Measurements from ENCODE around the gene PRAC2.

PRAC2 gene

GRCh38 chr17:48717367-48718226, 5.4 kb upstream of the PRAC2 start:
- Mint-ChIP-seq H3K27me3 (peaks cover 95% of the 10 kb centered on the region), H3K4me3 (peak overlapping the region in 1 of 2 donors; percentile 23), H3K4me1 (peaks cover 33% of the 10 kb centered on the region), H3K9me3 (no peaks in the 10 kb centered on the region), H3K27ac (no peak overlapping the region)
- DNase-seq (no peak), ATAC-seq (no peak)

- no peak for ATAC-seq
- no peak for DNase-seq
- H3K27me3 Mint-ChIP-seq: peaks cover 97% of the 10 kb centered on the region
- peaks cover 40% of the 10 kb centered on the region for H3K4me1 Mint-ChIP-seq
- no peaks in the 10 kb centered on the region for H3K9me3 Mint-ChIP-seq
- no peak overlapping the region for H3K27ac Mint-ChIP-seq
- peak overlapping the region; percentile 64 to 76 for H3K4me3 Mint-ChIP-seq
Measured at GRCh38 chr17:48718227-48718760, 4.7 kb upstream of the PRAC2 start.

GRCh38 chr17:48718761-48719641, 4.0 kb upstream of the PRAC2 start:
- H3K9me3 Mint-ChIP-seq: no peaks in the 10 kb centered on the region
- peak; percentile 37 for ATAC-seq
- DNase-seq: no peak
- H3K27me3 Mint-ChIP-seq: peaks cover 97% of the 10 kb centered on the region
- peak overlapping the region; percentile 59 to 87 for H3K27ac Mint-ChIP-seq
- H3K4me1 Mint-ChIP-seq: peaks cover 47% of the 10 kb centered on the region
- peak overlapping the region; percentile 64 to 76 for H3K4me3 Mint-ChIP-seq

- H3K27ac Mint-ChIP-seq: no peak overlapping the region
- H3K9me3 Mint-ChIP-seq: no peaks in the 10 kb centered on the region
- DNase-seq: no peak
- H3K4me1 Mint-ChIP-seq: peaks cover 55% of the 10 kb centered on the region
- peaks cover 97% of the 10 kb centered on the region for H3K27me3 Mint-ChIP-seq
- no peak overlapping the region for H3K4me3 Mint-ChIP-seq
- ATAC-seq: no peak
Measured at GRCh38 chr17:48719642-48720265, 3.2 kb upstream of the PRAC2 start.

- no peaks in the 10 kb centered on the region for H3K9me3 Mint-ChIP-seq
- H3K4me3 Mint-ChIP-seq: no peak overlapping the region
- DNase-seq: no peak
- ATAC-seq: no peak
- H3K27ac Mint-ChIP-seq: no peak overlapping the region
- H3K4me1 Mint-ChIP-seq: peaks cover 61% of the 10 kb centered on the region
- peaks cover 97% of the 10 kb centered on the region for H3K27me3 Mint-ChIP-seq
Measured at GRCh38 chr17:48720266-48721008, 2.5 kb upstream of the PRAC2 start.

GRCh38 chr17:48721009-48721402, 2.0 kb upstream of the PRAC2 start:
- peaks cover 67% of the 10 kb centered on the region for H3K4me1 Mint-ChIP-seq
- DNase-seq (no peak), ATAC-seq (no peak)
- H3K27ac Mint-ChIP-seq: no peak overlapping the region
- no peaks in the 10 kb centered on the region for H3K9me3 Mint-ChIP-seq
- peaks cover 98% of the 10 kb centered on the region for H3K27me3 Mint-ChIP-seq
- H3K4me3 Mint-ChIP-seq: no peak overlapping the region

GRCh38 chr17:48722201-48722907, 631 bp upstream of the PRAC2 start, which contains the start of gene PRAC1:
PRAC1 (minus strand) TSS chr17:48722518; CDS start chr17:48722392, 126 bp downstream.
- Mint-ChIP-seq H3K27ac (no peak within 1 kb of the TSS), H3K4me1 (peaks cover 76% of the 10 kb centered on the region), H3K4me3 (peak within 1 kb of the TSS; percentile 64 to 77), H3K27me3 (peaks cover 100% of the 10 kb centered on the region), H3K9me3 (no peaks in the 10 kb centered on the region)
- no peak for ATAC-seq
- no peak for DNase-seq

- no peaks in the 10 kb centered on the region for H3K9me3 Mint-ChIP-seq
- H3K27me3 Mint-ChIP-seq: peaks cover 100% of the 10 kb centered on the region
- peak overlapping the region in 1 of 2 donors; percentile 68 for H3K27ac Mint-ChIP-seq
- ATAC-seq (peak; percentile 41), DNase-seq (no peak)
- H3K4me3 Mint-ChIP-seq: peak overlapping the region; percentile 64 to 77
- peaks cover 81% of the 10 kb centered on the region for H3K4me1 Mint-ChIP-seq
Measured at GRCh38 chr17:48723423-48724250, 652 bp downstream of the PRAC2 start.

GRCh38 chr17:48724251-48725003, 1.4 kb downstream of the PRAC2 start:
- Mint-ChIP-seq H3K9me3 (no peaks in the 10 kb centered on the region), H3K27me3 (peaks cover 100% of the 10 kb centered on the region), H3K27ac (peak overlapping the region in 1 of 2 donors; percentile 92), H3K4me1 (peaks cover 82% of the 10 kb centered on the region), H3K4me3 (peak overlapping the region; percentile 64 to 77)
- peak; percentile 83 for ATAC-seq
- DNase-seq: peak; percentile 73 to 78

GRCh38 chr17:48725004-48725287, 2.0 kb downstream of the PRAC2 start:
- DNase-seq (no peak), ATAC-seq (peak; percentile 10)
- Mint-ChIP-seq H3K27me3 (peaks cover 100% of the 10 kb centered on the region), H3K4me3 (peak overlapping the region; percentile 54 to 77), H3K4me1 (peaks cover 83% of the 10 kb centered on the region), H3K9me3 (no peaks in the 10 kb centered on the region), H3K27ac (no peak overlapping the region)

GRCh38 chr17:48725288-48726064, 2.5 kb downstream of the PRAC2 start:
- peaks cover 100% of the 10 kb centered on the region for H3K27me3 Mint-ChIP-seq
- no peaks in the 10 kb centered on the region for H3K9me3 Mint-ChIP-seq
- ATAC-seq (no peak), DNase-seq (no peak)
- H3K4me3 Mint-ChIP-seq: peak overlapping the region; percentile 54 to 77
- H3K4me1 Mint-ChIP-seq: peaks cover 78% of the 10 kb centered on the region
- H3K27ac Mint-ChIP-seq: no peak overlapping the region

- ATAC-seq (no peak), DNase-seq (no peak)
- H3K9me3 Mint-ChIP-seq: no peaks in the 10 kb centered on the region
- peaks cover 71% of the 10 kb centered on the region for H3K4me1 Mint-ChIP-seq
- no peak overlapping the region for H3K4me3 Mint-ChIP-seq
- H3K27me3 Mint-ChIP-seq: peaks cover 100% of the 10 kb centered on the region
- H3K27ac Mint-ChIP-seq: no peak overlapping the region
Measured at GRCh38 chr17:48726114-48726915, 3.3 kb downstream of the PRAC2 start.
